ENCODE data around the gene ZNF764.
"Not testable (repeated sequence)": the region's sequence is repeated elsewhere in the genome, so short reads cannot be mapped to it uniquely, and the experiment has no call there.

The ZNF764 gene

GRCh38 chr16:30551781-30552180 lies 6.4 kb downstream of the ZNF764 start:
- no peak for FAIRE-seq
- no peak for DNase-seq (ENCODE audit: insufficient read length, low spot score)

GRCh38 chr16:30548416-30549253 lies 9.5 kb downstream of the ZNF764 start:
- no peak for FAIRE-seq
- no peak for DNase-seq (ENCODE audit: insufficient read length, low spot score)

GRCh38 chr16:30546115-30546514 lies 12.1 kb downstream of the ZNF764 start:
- FAIRE-seq, result no peak

GRCh38 chr16:30543067-30543466 lies 15.1 kb downstream of the ZNF764 start:
- FAIRE-seq (no peak), DNase-seq (ENCODE audit: insufficient read length, low spot score) (no peak)

More at GRCh38 chr16:30546115-30546514, 12.1 kb downstream of the ZNF764 start:
- DNase-seq (ENCODE audit: insufficient read length, low spot score), result no peak

GRCh38 chr16:30541502-30542329 lies 16.5 kb downstream of the ZNF764 start:
- FAIRE-seq, result no peak
- no peak for DNase-seq (ENCODE audit: insufficient read length, low spot score)

- DNase-seq (ENCODE audit: insufficient read length, low spot score); FAIRE-seq: not testable (repeated sequence)
These were observed 17.2 kb downstream of the ZNF764 start for GRCh38 chr16:30540916-30541464.

GRCh38 chr16:30539986-30540526 lies 18.1 kb downstream of the ZNF764 start:
- not testable (repeated sequence) for DNase-seq (ENCODE audit: insufficient read length, low spot score)

GRCh38 chr16:30539000-30539964 lies 18.9 kb downstream of the ZNF764 start:
- DNase-seq (ENCODE audit: insufficient read length, low spot score) (no peak), FAIRE-seq (no peak)

More at GRCh38 chr16:30539986-30540526, 18.1 kb downstream of the ZNF764 start:
- not testable (repeated sequence) for FAIRE-seq

- DNase-seq (ENCODE audit: insufficient read length, low spot score); FAIRE-seq: not testable (repeated sequence)
These were observed 21.7 kb downstream of the ZNF764 start for GRCh38 chr16:30536391-30537024.

- FAIRE-seq, result peak; percentile 84
These were observed 22.4 kb downstream of the ZNF764 start for GRCh38 chr16:30535777-30536190.

GRCh38 chr16:30535106-30535776 lies 22.9 kb downstream of the ZNF764 start:
- DNase-seq (ENCODE audit: insufficient read length, low spot score) (no peak), FAIRE-seq (no peak)

More at GRCh38 chr16:30535777-30536190, 22.4 kb downstream of the ZNF764 start:
- peak; percentile 57 for DNase-seq (ENCODE audit: insufficient read length, low spot score)

- DNase-seq (ENCODE audit: insufficient read length, low spot score) (peak; percentile 90), FAIRE-seq (peak; percentile 81)
These were observed 23.6 kb downstream of the ZNF764 start, which contains the start of gene ZNF747 for GRCh38 chr16:30534368-30535105. Gene ZNF747, minus strand, starts transcription at chr16:30534858. Its CDS starts 179 bp downstream, at chr16:30534679.

- FAIRE-seq, result peak; percentile 51
- DNase-seq (ENCODE audit: insufficient read length, low spot score), result no peak
These were observed 24.3 kb downstream of the ZNF764 start for GRCh38 chr16:30533748-30534367.

GRCh38 chr16:30533146-30533522 lies 25.0 kb downstream of the ZNF764 start:
- DNase-seq (ENCODE audit: insufficient read length, low spot score) (no peak), FAIRE-seq (no peak)

- FAIRE-seq, result no peak
- no peak for DNase-seq (ENCODE audit: insufficient read length, low spot score)
These were observed 25.7 kb downstream of the ZNF764 start for GRCh38 chr16:30532285-30533145.

All from GM19239 (cell line).